HG03097 (cell line): ENCODE data around the gene ORC6.

ENCODE experiments used
- ATAC-seq: cut with Tn5 transposase; IDR thresholded peaks from one replicate; pipeline ENCODE4 v1.9.1; 2021; ENCODE audit not compliant: unreplicated experiment, low FRiP score

ORC6 gene

DNA sequence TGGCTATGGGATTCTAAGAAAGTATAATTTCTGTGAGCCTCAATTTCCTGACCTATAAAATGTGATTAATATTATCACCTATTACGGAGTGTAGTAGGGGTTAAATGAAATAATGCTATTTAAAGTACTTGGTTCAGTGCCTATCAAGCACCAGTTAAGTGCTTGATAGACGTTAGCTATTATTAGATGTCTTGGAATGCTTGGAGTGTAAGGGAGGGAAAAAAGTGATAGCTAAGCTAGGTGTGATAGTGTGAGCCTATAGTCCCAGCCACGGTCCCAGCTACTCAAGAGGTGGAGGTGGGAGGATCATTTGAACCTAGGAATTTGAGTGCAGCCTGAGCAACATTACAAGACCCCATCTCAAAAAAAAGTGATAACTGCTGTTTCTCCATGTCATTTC, 7.5 kb downstream of the ORC6 start:
- no peak for ATAC-seq

DNA sequence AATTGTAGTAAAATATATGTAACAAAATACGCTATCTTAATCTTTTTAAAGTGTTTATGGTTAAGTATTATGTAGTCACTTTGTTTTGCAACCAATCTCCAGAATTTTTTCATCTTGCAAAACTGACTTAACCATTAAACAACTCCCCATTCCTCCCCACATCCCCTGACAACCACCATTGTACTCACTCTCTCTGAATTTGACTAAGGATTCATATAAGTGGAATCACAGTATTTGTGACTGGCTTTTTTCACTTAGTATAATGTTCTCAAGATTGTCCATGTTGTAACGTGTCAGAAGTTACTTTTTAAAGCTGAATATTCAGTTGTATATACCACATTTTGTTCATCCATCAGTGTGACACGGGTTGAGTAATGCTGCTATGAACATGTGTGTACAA, 10.6 kb downstream of the ORC6 start:
- no peak for ATAC-seq

DNA sequence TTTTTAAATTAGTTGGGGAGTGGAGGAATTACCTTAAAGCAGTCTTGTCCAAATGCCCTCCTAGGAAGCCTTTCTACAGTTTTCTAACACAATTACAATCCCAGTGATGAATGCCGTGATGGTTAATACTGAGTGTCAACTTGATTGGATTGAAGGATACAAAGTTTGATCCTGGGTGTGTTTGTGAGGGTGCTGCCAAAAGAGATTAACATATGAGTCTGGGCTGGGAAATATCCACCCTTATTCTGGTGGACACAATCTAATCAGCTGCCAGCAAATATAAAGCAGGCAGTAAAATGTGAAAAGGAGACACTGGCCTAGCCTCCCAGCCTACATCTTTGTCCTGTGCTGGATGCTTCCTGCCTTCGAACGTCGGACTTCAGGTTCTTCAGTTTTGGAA, 12.2 kb downstream of the ORC6 start:
- no peak for ATAC-seq

DNA sequence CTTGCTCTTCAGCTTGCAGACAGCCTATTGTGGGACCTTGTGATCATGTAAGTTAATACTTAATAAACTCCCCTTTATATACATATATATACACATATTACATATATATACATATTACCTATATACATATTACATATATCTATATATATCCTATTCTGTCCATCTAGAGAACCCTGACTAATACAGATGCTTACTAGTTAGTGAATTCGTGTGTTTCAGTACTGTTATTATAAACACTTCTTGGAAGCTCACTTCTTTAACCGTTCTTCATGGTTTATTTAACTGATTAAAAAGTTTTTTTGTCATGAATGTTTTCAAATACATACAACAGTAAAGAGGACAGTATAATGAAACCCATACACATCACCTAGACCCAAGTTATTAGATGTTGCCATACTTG, 12.6 kb downstream of the ORC6 start:
- ATAC-seq = no peak

DNA sequence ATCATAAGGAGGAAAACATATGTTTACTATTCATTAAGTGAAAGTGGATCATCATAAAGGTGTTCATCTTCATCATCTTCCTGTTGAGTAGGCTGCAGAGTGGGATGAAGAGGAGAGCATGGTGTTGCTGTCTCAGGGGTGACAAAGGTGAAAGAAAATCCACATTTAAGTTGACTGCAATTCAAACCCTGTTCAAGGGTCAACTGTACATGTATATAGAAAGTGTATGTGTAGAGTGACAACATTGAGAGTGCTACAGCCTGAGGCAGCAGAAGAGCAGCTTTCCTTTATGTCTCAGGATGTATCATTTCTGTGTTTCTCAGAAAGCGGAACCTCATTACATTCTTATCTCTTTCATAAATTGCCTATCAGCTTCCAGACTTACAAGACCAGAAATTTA, 17.2 kb downstream of the ORC6 start:
- no peak for ATAC-seq

DNA sequence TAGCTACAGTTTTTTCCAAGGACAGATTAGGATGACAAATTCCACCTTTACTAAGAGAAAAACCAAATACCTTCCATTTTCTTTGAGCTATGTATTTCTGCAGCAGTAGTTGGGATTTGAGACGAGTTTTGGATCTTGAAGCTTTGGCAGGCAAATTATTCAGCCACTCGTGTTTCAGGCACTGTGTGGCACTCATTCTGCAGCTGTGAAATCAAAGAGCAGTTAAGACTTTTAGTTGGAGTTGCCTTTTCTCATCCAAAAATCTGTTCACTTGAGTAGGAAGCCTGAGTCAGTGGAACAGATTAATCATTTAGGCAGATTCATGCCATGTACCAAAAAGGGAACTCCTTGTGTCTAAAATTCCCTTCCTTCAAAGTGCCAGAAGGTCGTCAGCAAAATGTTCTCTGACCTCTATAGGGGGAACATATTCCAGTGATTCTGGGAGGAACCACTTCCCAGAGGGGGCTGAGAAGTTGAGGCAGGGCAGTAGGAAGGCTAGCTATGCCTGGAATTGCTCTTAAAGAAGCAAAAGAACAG, 20.1 kb downstream of the ORC6 start:
- no peak for ATAC-seq

DNA sequence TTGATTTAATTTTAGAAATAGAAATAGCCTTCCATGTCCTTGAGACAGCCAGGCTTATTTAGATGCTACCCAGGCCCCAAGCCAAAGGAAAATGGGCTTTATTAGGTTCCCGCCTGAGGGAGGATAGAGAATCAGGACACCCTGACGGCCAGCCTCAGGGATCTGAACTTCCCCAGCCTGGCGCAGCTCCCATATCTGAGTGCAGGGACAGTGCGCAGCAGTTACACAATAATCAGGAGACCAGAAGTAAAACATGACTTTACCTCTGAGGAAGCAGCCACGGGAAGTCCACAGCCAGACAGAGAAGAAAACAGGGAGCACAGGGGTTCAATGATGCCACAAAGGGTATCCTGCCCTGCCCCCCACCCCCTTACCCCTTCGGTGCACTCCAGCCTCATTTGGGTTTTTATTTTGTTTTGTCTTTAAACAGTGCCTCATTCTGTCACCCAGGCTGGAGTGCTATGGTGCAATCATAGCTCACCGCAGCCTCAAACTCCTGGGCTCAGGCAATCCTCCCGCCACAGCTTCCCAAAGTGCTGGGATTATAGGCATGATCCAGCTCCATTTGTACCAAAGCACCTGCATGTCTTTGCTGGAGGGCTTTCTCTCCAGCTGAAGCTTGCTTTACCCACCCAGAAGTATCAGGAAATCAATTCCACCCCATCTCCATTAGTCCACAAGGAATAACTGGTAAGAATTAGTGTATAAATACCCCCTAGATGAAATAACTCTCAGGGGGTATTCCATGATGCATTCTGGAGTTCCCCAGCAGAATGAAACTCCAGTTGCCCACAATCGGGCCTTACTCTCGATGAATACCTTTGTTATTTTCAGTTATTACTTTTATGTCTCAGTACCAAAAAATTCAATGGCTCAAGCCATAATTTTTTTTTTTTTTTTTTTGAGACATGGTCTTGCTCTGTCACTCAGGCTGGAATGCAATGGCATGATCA, 21.9 kb downstream of the ORC6 start:
- no peak for ATAC-seq

DNA sequence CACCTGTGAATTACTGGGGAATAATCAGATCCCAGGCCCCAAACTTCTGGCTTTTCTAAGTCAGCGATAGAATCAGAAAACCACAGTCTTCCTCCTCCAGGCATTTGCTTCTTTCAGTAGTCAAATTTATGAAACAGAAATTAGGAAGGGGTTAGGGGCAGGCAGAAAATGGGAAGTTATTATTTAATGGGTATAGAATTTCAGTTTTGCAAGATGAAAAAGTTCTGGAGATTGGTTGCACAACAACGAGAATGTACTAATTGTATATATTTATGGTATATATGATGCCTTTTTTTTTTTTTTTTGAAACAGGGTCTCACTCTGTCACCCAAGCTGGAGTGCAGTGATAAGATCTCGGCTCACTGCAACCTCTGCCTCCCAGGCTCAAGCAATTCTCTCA, 23.5 kb downstream of the ORC6 start:
- ATAC-seq = no peak

DNA sequence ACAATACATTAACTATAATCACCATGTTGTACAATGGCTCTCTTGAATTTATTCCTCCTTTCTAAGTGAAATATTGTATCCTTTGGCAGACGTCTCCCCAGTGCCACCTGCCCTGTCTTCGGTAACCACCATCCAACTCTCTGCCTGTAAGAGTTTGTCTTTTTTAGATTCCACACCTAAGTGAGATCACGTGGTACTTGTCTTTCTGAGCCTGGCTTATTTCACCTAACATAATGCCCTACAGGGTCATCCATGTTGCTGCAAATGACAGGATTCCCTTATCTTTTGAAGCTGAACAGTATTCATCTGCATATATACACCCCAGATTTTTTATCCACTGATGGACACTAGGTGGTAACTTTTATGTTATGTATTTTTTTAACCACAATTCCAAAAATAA, 24.2 kb downstream of the ORC6 start:
- no peak for ATAC-seq

DNA sequence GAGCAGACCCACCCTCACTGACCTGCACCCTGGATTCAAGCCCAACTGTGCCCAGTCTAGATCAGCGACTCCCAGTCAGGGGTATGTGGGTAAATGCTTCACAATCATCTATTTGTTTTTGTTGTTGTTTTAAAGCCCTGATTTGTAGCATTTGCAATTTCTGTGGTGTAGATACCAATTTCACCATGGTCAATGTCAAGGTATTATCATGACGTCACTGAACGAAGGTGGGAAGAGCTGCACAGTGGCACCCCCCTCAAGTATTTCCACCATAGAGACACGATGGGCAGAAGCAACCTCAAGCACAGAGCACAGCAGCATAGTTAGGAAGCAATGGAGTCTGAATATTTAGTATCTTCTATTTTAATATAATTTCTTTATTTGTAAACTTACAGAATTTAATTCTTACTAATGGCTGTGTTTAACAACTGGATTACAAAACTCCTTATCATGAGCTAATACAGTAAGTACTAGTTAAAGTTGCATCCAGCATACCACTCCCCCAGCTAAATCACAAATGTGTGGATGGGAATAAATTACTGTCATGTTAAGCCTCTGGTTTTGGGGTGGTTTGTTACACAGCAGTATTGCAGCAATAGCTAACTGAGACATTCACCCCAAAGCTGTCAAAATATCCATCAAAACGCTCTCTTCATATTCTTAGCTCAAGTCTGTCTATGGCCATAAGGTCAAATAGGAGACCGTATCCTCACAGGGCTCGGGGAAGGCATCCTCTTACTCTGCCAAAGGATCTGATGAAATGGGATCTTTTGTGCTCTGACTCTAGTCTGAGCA, 25.5 kb downstream of the ORC6 start:
- ATAC-seq = no peak

DNA sequence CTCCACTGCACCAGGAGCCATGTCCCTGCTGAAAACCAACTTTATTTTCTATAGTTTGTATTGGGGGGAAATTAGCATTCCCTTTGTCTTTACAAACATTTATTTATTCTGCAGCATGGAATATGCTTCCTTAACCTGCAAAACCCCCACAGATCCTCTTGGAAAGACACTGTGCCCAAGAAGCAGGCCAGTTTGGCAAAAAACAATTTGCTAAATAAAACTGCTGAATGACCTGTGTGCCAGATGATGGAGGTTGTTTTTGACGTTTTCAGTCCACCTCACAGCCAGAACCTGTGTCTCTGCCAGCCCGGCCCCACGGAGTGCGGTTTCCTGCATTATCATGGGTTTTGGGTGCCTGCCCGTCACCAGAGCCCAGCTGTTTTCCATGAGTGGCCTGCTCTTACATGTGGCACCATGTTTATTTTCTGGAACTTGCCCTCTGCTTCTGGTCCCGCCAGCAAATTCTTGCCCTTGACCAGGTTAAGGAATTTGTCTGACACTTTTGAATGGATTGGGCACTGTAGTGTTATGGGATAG, 26.4 kb downstream of the ORC6 start:
- no peak for ATAC-seq

DNA sequence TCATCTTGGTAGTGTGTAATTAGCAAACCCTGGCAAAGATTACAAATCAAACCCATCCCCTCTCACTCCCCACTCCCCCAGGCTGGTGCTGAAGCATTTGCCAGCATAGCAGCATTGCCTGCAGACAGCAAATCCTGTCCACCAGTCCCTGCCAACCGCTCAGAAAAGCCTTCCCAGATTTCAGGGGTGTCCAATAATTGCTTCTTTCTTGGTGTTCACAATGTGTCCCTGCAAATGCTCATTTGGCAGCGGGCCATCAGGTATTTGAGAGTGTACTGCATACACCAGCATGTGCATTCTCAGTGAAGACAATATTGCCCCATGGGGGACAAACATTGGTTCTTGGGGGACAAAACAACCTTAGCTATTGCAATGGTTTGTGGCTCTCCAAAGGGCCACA, 28.2 kb downstream of the ORC6 start:
- no peak for ATAC-seq

DNA sequence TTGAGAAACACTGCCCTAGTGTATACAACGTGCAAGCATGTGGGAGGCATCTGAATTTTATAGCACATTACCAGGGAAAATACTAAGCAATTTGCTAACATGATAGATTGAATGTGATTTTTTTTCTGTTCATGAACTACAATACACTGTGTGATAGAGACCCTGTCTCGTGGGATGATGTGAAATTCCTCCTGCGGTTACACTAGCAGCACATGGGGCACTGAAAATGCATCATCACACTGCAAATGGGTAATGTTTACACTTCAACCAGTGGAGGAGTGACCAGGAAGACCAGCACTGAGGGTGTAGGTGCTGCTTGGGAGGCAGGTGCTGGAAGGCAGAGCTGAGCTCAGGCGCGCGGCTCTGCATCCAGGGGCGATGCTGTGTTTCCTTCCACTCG, 28.8 kb downstream of the ORC6 start:
- no peak for ATAC-seq

DNA sequence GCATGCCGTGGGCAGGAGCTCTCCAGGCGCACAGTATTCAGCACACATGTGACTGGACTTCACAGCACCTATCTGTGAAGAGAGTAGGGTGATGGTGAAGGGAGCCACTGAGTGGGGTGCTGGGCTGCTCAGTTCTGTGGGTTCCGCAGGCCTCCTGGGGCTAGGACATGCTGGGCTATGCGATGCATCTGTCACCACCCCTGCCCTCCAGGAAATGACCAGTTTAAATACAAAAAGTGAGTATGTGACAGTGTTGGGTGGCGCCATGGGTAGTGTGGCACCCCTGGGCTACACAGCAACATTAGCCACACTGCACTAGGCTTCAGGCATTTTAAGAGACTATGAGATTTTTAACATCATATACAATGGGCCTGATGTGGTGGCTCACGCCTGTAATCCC, 30.1 kb downstream of the ORC6 start:
- no peak for ATAC-seq

DNA sequence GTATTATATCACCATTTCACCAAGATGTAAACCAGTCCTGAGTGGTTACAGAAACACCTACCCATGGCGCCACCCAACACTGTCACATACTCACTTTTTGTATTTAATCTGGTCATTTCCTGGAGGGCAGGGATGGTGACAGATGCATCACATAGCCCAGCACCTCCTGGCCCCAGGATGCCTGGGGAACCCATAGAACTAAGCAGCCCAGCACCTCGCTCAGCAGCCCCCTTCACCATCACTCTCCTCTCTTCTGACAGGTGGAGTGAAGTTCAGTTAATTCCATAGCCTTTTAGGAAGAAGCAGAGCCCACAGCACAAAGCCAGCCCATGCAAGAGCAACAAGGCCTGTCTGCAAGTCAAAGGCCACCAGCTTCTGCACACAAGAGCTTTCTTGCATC, 31.2 kb downstream of the ORC6 start:
- ATAC-seq = no peak

DNA sequence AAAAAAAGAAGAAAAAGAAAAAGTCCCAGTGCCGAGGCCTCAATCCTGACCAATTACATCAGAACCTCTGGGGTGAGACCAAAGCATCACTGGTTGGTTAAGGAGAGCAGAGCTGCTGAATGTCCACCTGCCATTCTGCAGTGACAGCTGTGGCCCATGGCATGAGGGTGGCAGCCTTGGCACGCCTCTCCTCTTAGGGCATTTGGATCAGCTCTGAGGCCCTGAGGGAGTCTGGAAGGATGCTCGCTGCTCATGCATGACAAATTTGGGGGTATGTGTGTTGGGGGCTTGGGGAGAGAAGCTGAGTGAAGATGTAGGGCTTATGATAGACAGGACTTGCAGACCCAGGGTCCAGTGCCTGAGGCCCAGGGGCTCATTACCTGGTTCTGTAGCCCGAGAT, 32.4 kb downstream of the ORC6 start:
- ATAC-seq = no peak

DNA sequence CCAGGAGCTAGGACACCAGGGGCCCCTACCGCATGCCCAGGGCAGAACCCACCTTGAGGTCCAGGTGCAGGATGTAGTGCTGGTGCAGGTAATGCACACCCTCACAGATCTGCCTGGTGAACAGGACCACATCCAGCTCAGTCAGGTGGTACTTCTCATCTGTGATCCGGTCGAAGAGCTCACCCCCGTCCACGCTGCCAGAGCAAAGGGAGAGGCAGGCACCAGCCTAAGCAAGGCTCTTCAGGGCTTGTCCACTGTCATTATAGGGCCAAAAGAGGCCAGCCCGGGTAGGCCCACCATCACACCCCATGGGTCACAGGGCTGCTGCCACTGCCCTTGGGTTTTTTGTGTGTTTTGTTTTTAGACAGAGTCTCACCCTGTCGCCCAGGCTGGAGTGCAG, 37.7 kb downstream of the ORC6 start:
- no peak for ATAC-seq

DNA sequence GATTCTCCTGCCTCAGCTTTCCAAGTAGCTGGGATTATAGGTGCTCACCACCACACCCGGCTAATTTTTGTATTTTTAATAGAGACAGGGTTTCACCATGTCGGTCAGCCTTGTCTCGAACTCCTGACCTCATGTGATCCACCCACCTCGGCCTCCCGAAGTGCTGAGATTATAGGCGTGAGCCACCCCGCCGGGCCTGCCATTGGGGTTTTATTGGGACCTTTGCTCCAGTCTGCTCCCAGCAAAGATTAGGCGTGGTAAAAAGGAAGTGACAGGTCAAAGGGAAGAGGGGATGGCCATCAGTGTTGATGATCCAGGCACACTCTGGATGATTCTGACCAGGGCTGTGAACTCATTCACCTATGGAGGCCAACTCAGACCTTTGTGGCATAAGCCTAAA, 38.2 kb downstream of the ORC6 start:
- no peak for ATAC-seq

DNA sequence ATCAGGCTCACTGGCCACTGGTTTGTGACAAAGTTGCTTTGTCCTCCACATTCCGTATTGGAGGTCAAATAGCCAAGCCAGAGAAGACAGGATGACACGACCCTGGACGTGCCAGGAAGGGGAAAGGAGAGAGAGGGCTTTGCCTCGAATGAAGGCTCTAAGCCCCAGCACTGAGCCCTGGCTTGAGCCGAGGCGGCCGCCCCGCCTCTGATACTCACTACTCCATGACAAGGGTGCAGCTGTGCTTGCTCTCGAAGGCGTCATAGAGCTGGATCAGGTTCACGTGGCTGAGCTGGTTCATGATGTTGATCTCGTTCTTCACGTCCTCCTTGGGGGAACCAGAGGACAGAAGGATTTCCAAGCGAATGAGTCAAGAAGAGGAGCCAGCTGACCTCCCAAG, 39.3 kb downstream of the ORC6 start:
- ATAC-seq = no peak

DNA sequence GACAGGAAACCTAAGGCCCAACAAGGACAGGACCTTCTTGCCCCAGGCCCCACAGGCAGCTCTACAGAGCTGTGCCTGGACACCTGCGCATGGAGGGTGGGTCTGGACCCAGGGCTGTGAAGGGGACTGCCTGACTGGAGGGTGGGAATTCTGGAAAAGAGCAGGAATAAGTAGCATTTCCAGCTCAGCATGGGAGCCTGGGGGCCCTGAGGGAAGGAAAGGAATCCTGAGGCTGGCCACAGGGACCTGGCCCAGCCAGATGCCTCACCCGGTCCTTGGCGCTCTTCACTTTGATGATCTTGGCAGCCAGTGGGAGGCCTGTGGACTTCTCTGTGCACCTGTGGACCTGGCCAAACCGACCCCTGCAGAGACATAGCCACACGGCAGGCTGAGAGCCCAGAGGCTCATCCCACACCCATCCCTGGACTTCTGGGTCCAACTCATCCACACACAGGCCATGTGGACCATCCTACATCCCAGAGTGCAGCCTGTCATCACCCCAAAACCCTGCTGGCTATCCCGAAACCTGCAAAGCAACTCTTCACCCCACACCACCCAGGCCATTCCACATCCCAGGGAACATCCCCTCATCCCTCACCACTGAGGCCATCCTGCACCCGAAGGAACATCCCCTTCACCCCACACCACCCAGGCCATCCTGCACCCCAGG, 40.0 kb downstream of the ORC6 start:
- ATAC-seq = no peak

DNA sequence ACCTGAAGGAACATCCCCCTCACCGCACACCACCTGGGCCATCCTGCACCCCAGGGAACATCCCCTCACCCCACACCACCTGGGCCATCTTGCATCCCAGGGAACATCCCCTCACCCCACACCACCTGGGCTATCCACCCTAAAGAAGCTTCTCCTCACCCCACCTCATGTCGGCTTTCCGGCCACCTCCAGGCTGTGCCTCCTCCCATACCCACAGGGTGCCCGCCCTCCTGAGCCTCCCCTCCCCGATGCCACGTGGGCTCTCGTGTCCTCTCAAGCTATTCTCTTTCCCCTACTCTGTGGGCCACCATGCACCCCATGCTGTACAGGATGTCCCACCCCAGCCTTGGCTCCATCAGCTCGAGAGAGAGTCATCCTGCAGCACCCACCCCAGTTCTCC, 40.7 kb downstream of the ORC6 start:
- ATAC-seq = no peak
